GOT3 (cell line): ENCODE results near the gene PTPRJ.
"Not testable (repeated sequence)": the region's sequence is repeated elsewhere in the genome, so short reads cannot be mapped to it uniquely, and the experiment has no call there.

Experiments used
- DNase-seq: peaks from one replicate; lab custom pipeline; 2025; ENCODE audit warnings: mixed read lengths; lab: John Stamatoyannopoulos, UW

The PTPRJ gene

DNA sequence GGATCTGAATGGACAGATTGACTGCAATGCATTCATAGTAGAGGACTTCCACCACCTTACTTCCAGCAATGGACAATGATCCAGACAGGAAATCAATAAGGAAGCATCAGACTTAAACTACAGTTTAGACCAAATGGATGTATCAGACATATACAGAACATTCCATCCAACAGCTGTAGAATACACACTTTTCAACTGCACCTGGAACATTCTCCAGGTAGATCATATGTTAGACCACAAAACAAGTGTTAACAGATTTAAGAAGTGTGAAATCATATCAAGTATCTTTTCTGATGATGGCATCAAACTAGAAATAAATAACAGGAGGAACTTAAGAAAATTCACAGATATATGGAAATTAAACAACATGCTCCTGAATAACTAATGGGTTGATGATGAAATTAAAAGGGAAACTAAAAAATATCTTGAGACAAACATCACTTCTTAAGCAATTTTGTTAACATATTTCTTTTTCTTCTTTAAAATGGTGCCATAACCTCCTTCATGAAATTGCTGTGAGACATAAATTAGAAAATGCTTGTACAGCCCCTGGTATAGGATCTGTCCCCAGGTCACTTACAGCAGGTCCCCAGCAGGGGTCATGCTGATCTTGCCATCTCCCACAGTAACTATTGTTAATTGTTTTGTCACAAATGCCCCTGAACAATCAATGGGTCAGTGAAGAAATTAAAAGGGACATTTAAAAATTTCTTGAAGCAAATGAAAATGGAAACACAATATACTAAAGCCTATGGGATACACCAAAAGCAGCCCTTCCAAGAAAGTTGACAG is 136.3 kb downstream of the PTPRJ start:
- no peak for DNase-seq

DNA sequence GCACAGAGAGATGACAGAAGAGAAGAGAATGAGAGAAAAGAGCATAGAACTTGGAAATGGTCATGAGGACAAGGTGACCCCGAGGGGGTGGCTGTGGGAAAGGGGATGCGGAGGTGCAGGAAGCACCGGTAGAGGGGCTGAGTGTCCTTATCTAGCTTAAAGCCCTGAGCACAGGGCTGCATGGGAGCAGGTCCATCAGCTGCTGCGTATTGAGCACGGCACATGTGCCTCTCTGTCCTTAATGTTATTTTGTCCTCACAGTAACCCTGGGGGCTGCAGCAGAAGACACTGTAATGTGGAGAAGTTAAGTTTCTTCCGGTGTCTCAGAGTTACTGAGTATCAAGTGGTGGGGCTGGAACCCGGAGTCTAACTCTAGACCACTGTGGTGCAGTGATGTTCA is 141.9 kb downstream of the PTPRJ start:
- DNase-seq = no peak

DNA sequence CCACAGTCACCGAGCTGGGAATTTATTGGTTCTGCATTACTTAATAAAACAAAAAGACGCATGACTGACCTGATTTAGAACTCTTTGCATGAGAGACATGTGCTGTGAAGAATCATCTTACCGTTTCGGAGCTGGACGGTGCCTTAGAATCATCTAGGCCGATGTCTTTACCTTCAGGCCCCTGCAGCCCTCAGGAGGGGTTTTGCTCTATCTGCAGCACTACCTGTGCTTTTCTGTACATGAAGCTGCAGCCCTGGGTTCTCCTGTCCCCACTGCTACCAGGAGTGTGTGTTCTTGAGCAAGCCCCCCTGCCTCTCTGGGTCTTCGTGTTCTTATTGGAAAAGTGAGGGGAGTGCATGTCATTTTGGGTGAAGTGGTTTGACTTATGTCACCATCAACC is 142.3 kb downstream of the PTPRJ start:
- DNase-seq = no peak

DNA sequence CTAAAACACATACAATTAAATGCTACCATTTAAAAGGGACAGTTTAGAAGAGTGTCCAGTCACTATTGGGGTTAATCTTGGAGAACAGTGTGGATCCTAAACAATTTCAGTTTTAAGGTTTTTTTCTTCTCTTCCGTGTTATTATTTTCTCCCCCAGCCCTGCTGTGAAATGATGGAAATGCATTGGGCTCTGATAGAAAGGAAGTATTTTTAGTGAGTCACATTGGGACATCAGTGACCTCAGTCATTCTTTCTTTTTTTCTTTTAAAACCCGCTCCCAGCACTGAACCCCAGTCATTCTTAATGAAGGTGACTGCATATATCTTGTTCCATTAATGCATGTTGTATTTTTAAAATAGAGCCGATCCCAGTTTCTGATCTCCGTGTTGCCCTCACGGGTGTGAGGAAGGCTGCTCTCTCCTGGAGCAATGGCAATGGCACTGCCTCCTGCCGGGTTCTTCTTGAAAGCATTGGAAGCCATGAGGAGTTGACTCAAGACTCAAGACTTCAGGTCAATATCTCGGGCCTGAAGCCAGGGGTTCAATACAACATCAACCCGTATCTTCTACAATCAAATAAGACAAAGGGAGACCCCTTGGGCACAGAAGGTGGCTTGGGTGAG is 143.0 kb downstream of the PTPRJ start:
- no peak for DNase-seq

DNA sequence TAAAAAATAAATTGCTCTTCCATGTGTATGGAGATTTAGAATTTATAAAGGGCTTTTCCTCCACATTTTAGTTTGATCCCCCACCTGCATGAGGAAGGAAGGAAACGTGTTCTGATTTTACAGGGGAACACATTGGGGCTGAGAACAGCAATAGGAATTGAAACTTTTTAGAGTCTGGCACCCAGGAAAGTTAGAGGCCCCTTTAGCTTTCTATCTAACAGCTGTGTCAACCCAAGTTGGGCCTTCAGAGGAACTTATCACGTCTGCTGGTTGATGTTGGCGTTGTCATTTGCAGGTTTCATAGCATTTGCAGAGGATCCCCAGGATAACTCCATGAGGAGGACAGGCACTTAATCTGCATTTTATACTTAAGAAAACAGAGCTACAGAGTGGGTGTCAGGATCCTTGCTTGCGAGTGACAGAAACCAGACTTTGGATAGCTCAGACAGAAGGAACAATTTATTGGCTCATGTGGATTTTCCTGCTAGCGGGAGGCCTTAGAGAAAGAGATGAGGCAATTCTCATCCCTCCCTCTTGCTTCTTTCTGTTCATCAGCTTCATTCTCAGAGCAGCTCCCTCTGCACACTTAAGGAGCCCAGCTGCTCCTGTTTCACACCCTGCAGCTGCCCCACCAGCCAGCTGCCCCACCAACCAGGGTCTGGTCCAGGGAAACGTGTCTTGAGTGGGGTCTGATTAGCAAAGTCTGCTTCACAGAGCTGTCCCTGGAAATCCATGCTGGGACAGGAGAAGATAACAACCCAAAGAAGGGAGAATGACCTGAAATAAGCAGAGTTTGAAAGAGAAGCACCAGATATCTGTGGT is 143.8 kb downstream of the PTPRJ start:
- no peak for DNase-seq

DNA sequence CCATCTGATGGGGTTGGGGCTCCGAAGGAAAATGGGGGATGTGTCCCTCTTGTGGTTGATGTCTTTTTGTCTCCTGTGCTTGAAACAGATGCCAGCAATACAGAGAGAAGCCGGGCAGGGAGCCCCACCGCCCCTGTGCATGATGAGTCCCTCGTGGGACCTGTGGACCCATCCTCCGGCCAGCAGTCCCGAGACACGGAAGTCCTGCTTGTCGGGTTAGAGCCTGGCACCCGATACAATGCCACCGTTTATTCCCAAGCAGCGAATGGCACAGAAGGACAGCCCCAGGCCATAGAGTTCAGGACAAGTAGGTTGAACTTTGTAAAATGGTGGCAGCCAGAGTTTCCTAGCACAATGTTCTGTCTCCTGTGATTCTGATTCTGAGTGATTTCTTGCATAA is 144.5 kb downstream of the PTPRJ start:
- no peak for DNase-seq

DNA sequence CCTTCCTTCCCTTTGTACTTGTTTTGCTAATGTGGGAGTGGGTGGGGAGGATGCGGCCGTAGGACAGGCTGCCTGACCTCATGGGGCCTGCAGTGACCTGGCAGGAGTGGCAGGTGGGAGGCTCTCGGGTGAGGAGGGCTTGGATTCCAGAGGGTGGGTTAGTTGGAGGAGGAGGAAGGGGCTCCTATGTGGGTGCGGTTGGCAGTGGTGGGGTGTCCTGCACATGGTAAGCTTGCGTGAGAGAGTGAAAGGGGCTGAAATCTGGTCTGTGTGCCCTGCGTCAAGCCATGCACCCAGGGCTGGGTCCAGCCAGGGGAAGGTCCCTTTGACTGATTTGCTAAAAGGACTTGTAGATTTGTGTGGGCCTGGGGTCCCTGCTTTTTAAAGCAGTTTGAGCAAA is 145.5 kb downstream of the PTPRJ start:
- no peak for DNase-seq

DNA sequence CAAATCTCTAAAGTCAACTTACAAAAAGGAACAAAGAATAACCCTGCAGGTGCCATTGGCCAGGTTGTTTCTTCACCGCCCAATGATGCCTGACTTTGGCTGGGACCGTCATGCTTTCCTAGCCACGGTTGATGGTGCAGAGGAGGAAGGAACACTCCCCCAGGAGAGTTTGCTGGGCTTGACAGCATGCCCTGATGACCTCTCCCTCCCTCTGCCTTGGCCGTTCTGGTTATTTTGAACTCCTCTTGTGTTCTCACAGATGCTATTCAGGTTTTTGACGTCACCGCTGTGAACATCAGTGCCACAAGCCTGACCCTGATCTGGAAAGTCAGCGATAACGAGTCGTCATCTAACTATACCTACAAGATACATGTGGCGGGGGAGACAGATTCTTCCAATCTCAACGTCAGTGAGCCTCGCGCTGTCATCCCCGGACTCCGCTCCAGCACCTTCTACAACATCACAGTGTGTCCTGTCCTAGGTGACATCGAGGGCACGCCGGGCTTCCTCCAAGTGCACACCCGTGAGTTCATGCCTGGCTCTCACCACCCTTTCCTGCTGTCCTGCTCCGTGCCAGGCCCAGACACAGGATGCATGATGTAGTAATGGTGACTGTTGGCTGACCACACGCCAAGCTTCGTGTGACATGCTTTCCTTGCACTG is 147.3 kb downstream of the PTPRJ start:
- DNase-seq = no peak

DNA sequence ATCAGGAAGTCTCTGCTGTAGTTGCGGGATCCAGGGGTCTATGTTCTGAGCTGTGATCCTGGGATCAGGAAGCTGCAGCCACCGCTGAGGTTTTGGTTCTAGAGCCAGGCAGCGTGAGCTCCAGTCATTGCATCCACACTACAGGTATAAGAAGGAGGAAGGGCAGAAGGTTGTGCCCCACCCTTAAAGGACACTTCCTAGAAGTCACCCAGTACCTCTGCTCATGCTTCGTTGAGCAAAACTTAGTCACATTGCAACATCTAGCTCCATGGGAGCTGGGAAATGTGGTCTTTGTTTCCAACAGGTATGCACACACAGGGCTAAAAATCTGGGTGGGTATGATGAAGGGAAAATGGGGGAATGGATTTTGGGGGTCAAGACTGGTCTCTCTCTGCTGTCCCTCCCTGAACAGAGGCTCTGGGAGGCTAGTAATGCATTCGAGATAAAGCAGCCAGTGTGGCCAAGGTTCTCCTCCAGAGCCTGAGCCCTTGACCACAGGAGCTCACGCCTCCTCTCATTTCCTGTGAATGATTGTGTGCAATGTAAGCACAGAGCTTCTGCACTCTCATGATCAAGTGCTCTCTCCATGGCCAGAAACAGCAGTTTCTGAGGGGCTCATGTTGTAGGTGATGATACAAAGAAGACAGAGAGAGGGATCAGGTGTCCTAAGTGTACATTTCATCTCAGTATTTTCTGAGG is 149.5 kb downstream of the PTPRJ start:
- DNase-seq = no peak

DNA sequence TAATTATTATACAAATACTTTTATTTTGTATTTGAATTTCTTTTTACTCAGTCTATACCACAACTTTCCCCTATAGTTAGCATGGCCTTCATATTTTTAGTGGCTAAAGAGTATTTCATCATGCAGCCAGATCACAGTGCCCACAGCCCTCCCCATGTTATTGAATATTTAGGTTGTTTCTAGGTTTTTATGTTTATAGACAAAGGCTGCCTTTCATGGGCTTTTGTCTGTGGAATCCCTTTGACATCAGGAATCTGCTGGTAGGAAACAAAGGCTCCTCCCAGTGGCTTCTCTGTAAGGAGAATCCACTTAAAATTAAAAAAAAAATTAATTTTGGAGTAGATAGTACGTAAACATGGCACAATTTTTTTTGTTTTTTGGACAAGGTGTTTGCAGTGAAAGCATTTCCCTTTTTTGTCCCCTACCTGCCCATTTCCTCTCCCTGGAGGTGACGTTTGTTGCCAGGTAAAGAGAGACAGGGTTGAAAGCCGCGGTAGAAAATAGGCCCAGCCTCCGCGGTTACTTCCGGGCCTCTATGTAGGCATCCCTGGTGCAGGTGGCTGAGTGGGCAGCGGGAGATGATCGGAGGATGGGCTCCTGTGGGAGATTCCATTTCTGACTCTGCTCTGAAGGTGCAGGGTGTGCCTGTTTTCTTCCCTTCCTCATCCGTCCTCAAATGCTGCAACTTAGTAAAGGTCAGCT is 154.0 kb downstream of the PTPRJ start:
- DNase-seq = no peak

DNA sequence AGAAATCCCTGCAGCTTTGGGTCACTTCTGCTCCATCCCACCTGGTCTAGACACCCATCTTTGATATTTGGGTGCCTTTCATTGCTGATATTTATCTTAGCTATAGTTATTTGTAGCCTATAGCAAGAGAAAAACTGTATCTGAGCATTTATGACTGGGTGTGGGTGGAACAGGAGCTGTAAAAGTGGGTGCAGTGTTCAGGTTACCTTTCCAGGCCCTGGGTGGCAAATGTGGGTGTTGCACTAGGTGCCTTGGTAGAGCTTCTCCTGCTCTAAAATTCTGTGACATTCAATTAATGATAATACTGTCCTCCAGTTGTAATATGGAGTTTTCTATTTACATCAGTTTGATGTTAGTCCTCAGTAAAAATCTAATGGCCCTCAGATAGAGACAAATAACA is 157.9 kb downstream of the PTPRJ start:
- no peak for DNase-seq

DNA sequence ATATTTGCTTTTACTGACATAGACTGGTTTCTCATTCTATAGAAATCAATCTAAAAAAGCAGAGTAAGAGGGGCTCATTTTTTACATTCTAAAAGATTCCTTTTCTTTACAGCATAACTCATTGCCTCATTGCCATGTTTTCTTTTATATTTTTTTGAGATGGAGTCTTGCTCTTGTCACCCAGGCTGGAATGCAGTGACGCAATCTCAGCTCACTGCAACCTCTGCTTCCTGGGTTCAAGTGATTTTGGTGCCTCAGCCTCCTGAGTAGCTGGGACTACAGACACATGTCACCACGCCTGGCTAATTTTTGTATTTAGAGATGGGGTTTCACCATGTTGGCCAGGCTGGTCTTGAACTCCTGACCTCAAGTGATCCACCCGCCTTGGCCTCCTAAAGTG is 159.5 kb downstream of the PTPRJ start:
- DNase-seq = not testable (repeated sequence)

DNA sequence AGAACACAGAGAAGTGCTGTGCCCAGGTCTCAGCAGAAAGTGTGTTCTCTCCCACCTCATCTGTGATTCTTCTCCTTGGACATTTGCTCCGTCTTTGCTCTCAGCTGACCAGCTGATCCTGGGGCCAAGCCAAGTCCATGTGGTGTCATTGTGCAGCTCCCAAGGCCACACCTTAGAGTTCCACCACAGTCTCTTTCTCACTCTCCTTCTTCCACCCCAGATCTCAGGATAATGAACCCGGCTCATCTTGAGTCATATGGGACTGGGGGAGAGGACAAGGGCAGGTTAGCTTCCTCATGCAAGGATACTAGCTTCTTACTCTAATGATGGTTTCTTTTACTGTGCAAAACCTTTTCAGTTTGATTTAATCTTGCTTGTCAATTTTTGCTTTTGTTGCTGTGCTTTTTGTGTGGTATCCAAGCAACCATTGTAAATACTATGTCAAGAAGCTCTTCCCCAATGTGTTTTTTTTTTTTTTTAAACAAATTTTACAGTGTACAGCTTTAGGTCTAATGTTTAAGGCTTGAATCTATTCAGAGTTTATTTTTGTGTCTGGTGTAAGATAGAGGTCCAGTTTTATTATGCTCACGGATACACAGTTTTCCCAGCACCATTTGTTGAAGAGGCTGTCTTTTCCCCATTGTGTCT is 161.2 kb downstream of the PTPRJ start:
- no peak for DNase-seq

DNA sequence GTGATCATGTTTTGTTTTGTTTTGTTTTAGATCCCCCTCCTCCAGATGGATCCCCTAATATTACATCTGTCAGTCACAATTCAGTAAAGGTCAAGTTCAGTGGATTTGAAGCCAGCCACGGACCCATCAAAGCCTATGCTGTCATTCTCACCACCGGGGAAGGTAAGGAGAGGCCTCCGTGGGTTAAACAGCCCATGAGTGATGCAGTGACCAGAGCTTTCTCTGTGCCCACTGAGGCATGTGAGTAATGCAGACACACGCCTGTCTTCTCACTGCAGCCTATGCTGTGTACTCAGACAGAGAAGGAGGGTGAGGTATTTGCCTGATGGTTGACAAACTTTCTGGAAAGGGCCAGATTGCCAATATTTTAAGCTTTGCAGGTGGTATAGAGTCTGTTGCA is 162.5 kb downstream of the PTPRJ start:
- no peak for DNase-seq

DNA sequence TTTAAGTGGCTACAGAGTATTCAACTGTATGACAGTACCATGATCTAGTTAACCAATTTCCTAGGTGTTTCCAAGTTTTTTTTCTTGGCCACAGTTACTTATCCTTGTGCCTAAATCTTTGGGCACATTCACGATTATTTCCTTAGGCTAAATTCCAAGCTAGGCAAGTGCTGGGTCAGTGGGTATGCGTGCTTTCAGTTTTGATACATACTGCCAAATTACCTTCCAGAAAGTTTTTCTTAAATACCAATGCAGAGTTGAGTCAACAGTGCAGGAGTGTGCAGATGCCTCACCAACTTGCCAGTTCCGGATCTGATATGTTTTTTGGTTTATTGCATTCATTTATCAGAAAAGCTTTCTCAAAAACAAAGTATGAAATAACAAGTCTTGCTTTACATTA is 168.4 kb downstream of the PTPRJ start:
- no peak for DNase-seq

DNA sequence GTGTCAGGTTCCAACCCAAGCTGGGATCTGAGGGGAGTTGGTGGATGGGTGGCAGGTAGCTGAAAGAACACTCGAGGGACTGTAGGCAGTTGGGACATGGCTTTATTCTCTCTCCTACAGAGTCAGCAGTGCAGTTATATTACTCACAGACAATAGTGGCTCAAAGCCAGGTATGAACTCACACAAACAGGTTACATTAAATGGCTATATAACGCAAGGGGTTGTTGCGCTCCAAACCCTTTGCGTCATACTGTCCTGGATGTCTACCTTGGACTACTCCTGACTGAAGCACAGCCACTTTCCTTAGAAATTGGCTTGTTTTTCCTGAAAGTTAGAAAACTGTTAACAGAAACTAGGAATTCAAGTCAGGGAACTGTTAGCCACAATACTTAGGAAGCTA is 169.9 kb downstream of the PTPRJ start:
- no peak for DNase-seq

DNA sequence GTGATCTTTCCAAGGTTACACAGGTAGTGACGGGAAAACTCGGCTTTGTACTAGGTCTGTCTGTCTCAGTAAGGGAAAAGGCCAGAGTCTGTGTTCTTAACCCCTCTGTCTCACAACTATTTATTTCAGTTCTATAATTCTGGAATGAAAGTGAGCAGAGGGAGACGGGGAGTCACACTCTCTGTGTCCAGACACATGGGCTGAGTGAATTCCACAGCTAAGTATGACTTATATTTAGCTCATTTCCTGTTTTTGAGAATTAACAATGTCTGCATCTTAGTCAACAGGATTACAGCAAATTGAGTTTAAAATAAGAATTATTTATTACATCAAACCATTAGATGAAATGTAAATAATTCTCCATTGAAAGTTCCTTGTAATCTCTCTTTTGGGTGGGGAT is 173.8 kb downstream of the PTPRJ start:
- DNase-seq = no peak

DNA sequence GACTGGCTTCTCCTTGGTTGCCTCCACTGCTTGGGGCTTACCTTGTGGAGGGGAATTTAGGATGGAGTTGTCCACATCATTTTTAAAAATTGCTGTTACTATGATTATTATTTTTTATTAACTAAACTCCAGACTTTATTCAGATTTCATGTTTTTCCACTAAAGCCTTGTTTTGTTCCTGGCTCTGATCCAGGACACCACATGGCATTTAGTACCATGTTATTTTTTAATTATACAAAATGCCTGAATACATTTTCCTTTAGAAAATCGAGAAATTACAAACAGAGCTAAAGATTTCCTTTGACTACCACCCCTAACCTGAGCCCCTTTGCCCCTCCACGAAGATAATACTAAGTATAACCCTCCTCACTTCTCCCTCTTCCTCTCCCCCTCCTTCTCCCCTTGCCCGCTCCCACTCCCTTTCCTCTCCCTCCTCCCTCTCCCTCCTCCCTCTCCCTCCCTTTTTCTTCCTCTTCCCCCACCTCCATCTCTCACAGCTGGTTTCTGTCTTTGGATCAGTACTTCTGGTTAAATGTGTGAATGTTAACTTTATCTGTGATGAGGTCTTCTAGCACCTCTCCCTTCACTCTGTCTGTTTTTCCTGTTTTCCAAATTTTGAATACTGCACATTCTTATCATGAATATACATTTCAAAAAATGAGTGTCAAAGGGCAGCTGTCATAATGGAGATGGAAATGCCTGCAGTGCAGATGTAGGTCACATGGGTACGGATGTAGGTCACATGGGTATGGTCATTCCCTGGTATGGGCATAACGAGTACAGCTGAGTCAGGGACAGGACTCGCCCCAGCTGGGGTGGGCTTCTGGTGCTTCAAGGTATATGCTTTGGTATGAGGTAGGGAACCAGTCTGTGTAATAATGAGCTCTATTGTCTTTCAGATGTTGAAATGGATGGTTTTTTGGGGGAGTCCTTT is 181.9 kb downstream of the PTPRJ start:
- no peak for DNase-seq

DNA sequence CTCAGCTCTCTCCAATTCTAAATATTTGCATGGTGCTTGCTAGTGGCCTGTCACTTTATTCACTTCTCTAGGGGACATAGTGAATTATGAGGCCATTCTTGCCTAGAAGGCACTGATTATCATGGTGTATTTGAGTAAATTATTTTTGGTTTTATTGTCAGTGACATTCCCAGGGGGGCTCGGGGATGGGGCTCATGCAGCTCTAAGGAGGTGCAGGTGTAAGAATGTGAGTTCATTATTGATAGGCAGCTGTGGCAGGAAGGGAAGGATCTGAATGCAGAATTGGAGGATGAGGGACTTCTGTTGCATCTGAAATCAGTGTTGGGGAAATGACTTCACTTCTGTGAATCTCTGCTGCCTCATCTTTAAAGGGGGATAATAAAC is 182.5 kb downstream of the PTPRJ start:
- no peak for DNase-seq
